ENCODE measurements around the gene TMEM108. TPM values are rescaled to one million over a fixed set of nuclear protein-coding genes. Genes with fewer than 3 reads are reported as not detected.
A peak's percentile ranks its signal among the peaks of the same experiment; 100 is the strongest.

Gene TMEM108
- polyA plus RNA-seq, 1 of the 3 experiments (the other 2 are of a cell fraction): 8.6 TPM

GRCh38 chr3:133135306-133135705 lies 97.1 kb downstream of the TMEM108 start:
- no peaks in the 10 kb centered on the region for H3F3A ChIP-seq (replicated peaks; ENCODE audit: insufficient read depth)
- H3K27ac ChIP-seq (ENCODE audit: low read depth in 2 of 2, low read length in 1 of 2): peak overlapping the region in 1 of 2 experiments; percentile 87; a peak in 2 of 4 replicates
- H3K4me2 ChIP-seq: 0 out of 2 replicates have a peak overlapping the region, but pooled peaks have one; percentile 2
- TF ChIP-seq RAD21 (IDR thresholded peaks at IDR 0.05; ENCODE audit: low read length): peak; percentile 17; the same call in 1 of the 2 replicates
- no peak for TF ChIP-seq RFX5 (IDR thresholded peaks at IDR 0.05; ENCODE audit: low read length)
- no peaks in the 10 kb centered on the region for H3K9me2 ChIP-seq
- ChIA-PET CTCF (interaction anchor here (0.6 to 2.0 kb wide), 5 partner anchors 20 to 94 kb away, joined by 3 to 4 read pairs (median 3); no protein-coding TSS in a partner anchor), POLR2A (no interaction called here)
- no peaks in the 10 kb centered on the region for H4K20me1 ChIP-seq (ENCODE audit: insufficient read depth)
- H3K36me3 ChIP-seq (replicated peaks in 1 of 2; ENCODE audit: control insufficient read depth in 1 of 2, insufficient read depth in 2 of 2, low read length in 1 of 2): no peaks in the 10 kb centered on the region
- no peaks in the 10 kb centered on the region for H3K9me3 ChIP-seq
- H3K4me3 ChIP-seq (ENCODE audit: low read depth in 2 of 2, low read length in 1 of 2): no peak overlapping the region
- no peak for DNase-seq
- H3K27me3 ChIP-seq (ENCODE audit: insufficient read depth): no peaks in the 10 kb centered on the region
- no peak overlapping the region for H3K9ac ChIP-seq
- no peaks in the 10 kb centered on the region for H3K79me2 ChIP-seq (ENCODE audit: insufficient read depth)
- peaks cover 0 to 32% of the 10 kb centered on the region in 2 experiments; a peak in 2 of 4 replicates for H3K4me1 ChIP-seq (ENCODE audit: control insufficient read depth in 1 of 2, insufficient read depth in 2 of 2, low read depth in 1 of 2, low read length in 1 of 2)
- WGBS (ENCODE audit: low lambda C conversion rate): 83% methylated on average over 5 of the region's 5 CpGs
- H2AFZ ChIP-seq (ENCODE audit: low read depth): no peak overlapping the region

- H4K20me1 ChIP-seq (ENCODE audit: insufficient read depth): no peaks in the 10 kb centered on the region
- no peaks in the 10 kb centered on the region for H3K36me3 ChIP-seq (replicated peaks in 1 of 2; ENCODE audit: control insufficient read depth in 1 of 2, insufficient read depth in 2 of 2, low read length in 1 of 2)
- no peaks in the 10 kb centered on the region for H3K27me3 ChIP-seq (ENCODE audit: insufficient read depth)
- 82% methylated on average over 2 of the region's 2 CpGs for WGBS (ENCODE audit: low lambda C conversion rate)
- TF ChIP-seq MAX (IDR thresholded peaks at IDR 0.05; ENCODE audit: low read depth) (peak; percentile 15; the same call in 1 of the 2 replicates), TCF12 (IDR thresholded peaks at IDR 0.05) (peak; percentile 84), FOXM1 (IDR thresholded peaks at IDR 0.05; ENCODE audit: low read depth) (no peak), YY1 (IDR thresholded peaks at IDR 0.05; ENCODE audit: low read depth) (no peak), EP300 (IDR thresholded peaks at IDR 0.05; ENCODE audit: borderline replicate concordance in 1 of 2, low read depth in 1 of 2, low read length in 1 of 2) (peak in 1 of 2 experiments; percentile 89; a peak in 2 of 4 replicates), CHD2 (IDR thresholded peaks at IDR 0.05; ENCODE audit: low read length, partially characterized antibody) (no peak), MXI1 (IDR thresholded peaks at IDR 0.05; ENCODE audit: low read depth, low read length) (no peak), PBX3 (IDR thresholded peaks at IDR 0.05) (peak; percentile 76), NFIC (IDR thresholded peaks at IDR 0.05; ENCODE audit: borderline replicate concordance) (no peak), RCOR1 (IDR thresholded peaks at IDR 0.05; ENCODE audit: low read length) (0 out of 2 replicates have a peak, but pooled peaks have one; percentile 30), FOSL2 (IDR thresholded peaks at IDR 0.05; ENCODE audit: borderline replicate concordance, low read depth) (peak; percentile 64), NRF1 (IDR thresholded peaks at IDR 0.05; ENCODE audit: low read depth, low read length) (no peak), EZH2phosphoT487 (IDR thresholded peaks at IDR 0.05; ENCODE audit: borderline replicate concordance, low read depth) (no peak), POLR2AphosphoS5 (IDR thresholded peaks at IDR 0.05; ENCODE audit: low read depth, low read length) (peak; percentile 62; the same call in 1 of the 2 replicates), GATA2 (CRISPR knock-in tag; IDR thresholded peaks at IDR 0.05) (0 out of 2 replicates have a peak, but pooled peaks have one; percentile 18), REST (IDR thresholded peaks at IDR 0.05; ENCODE audit: low read depth, low read length) (no peak), SIN3A (IDR thresholded peaks at IDR 0.05; ENCODE audit: borderline replicate concordance, low read depth, low read length) (0 out of 2 replicates have a peak, but pooled peaks have one; percentile 36)
- H2AFZ ChIP-seq (ENCODE audit: low read depth): no peak overlapping the region
- H3K9me2 ChIP-seq: no peaks in the 10 kb centered on the region
- H3K4me3 ChIP-seq (ENCODE audit: low read depth in 2 of 2, low read length in 1 of 2): no peak overlapping the region
- H3K79me2 ChIP-seq (ENCODE audit: insufficient read depth): no peaks in the 10 kb centered on the region
- no peaks in the 10 kb centered on the region for H3K9me3 ChIP-seq
- CTCF ChIA-PET: interaction anchor here (0.6 to 1.2 kb wide), 7 partner anchors 9 to 246 kb away, joined by 3 to 4 read pairs (median 3); no protein-coding TSS in a partner anchor
- peak overlapping the region in 1 of 2 experiments; percentile 87; a peak in 2 of 4 replicates for H3K27ac ChIP-seq (ENCODE audit: low read depth in 2 of 2, low read length in 1 of 2)
- H3K4me2 ChIP-seq: 0 out of 2 replicates have a peak overlapping the region, but pooled peaks have one; percentile 2
- peak; percentile 15 for DNase-seq
- no peak overlapping the region for H3K9ac ChIP-seq
- no peaks in the 10 kb centered on the region for H3F3A ChIP-seq (replicated peaks; ENCODE audit: insufficient read depth)
- POLR2A ChIA-PET: interaction anchor here (1.3 kb wide), 1 partner anchor 95 kb away, joined by 3 read pairs; no protein-coding TSS in a partner anchor
- H3K4me1 ChIP-seq (ENCODE audit: control insufficient read depth in 1 of 2, insufficient read depth in 2 of 2, low read depth in 1 of 2, low read length in 1 of 2): peaks cover 0 to 33% of the 10 kb centered on the region in 2 experiments; a peak in 2 of 4 replicates
Observed at GRCh38 chr3:133136114-133137041, 98.2 kb downstream of the TMEM108 start.

All from SK-N-SH (cell line).